Measurements from ENCODE around the gene SLC44A4.
A peak's percentile ranks its signal among the peaks of the same experiment; 100 is the strongest.
"Not testable (repeated sequence)": the region's sequence is repeated elsewhere in the genome, so short reads cannot be mapped to it uniquely, and the experiment has no call there.

The SLC44A4 gene

DNA sequence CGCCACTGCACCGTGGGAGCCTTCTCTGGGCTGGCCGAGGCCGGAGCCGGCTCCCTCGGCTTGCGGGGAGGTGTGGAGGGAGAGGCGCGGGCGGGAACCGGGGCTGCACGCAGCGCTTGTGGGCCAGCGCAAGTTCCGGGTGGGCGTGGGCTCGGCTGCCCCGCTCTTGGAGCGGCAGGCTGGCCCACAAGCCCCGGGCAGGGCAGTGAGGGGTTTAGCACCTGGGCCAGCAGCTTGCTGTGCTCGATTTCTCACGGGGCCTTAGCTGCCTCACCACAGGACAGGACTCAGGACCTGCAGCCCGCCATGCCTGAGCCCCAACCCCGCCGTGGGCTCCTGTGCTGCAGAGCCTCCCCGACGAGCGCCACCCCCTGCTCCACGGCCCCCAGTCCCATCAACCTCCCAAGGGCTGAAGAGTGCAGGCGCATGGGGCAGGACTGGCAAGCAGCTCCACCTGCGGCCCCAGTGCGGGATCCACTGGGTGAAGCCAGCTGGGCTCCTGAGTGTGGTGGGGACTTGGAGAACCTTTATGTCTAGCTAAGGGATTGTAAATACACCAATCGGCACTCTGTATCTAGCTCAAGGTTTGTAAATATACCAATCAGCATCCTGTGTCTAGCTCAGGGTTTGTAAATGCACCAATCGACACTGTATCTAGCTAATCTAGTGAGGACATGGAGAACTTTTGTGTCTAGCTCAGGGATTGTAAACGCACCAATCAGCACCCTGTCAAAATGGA is 26.6 kb downstream of the SLC44A4 start:
- not testable (repeated sequence) for DNase-seq

DNA sequence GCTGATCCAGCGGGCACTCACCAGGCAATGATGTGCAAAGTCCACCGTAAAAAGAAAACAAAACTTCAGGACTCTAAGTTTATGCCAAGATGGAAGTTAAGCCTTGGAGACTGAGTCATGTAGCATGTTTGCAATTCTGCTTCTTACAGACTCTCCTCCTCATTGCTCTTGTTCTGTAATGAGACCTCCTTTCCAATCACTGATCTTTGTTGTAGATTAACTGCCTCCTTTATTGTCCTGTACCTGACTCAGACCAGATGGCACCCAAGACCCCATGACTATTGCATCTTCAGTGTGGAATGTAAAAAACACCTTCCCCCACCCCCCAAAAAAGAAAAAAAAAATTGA is 27.3 kb downstream of the SLC44A4 start:
- DNase-seq, result no peak

DNA sequence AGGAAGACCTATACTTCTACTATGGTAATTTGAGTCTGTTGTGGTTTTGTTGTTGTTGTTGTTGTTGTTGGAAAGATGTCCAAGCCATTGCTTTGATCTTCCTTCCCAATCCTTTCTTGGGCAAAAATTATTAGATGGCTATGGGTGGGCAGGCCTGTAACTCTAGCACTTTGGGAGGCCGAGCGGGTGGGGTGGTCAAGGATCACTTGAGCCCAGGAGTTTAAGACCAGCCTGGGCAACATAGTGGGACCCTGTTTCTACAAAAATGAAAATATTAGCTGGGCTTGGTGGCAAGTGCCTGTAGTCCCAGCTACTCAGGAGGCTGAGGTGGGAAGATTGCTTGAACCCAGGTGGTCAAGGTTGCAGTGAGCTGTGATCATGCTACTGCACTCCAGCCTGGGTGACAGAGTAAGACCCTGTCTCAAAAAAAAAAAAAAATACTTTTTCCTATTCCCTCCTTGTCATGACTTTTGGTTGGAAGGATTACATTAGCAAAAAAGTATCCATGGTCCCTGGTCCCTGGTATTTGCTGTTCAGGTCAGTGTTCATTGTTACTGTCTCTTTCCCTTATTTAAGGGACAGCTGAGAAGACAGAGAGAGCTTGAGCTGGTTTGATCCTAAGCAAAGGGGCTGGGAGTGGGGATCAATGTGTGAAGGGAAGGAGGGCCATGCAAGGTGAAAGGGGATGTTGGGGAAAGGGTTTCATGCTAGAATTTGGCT is 27.9 kb downstream of the SLC44A4 start:
- no peak for DNase-seq

DNA sequence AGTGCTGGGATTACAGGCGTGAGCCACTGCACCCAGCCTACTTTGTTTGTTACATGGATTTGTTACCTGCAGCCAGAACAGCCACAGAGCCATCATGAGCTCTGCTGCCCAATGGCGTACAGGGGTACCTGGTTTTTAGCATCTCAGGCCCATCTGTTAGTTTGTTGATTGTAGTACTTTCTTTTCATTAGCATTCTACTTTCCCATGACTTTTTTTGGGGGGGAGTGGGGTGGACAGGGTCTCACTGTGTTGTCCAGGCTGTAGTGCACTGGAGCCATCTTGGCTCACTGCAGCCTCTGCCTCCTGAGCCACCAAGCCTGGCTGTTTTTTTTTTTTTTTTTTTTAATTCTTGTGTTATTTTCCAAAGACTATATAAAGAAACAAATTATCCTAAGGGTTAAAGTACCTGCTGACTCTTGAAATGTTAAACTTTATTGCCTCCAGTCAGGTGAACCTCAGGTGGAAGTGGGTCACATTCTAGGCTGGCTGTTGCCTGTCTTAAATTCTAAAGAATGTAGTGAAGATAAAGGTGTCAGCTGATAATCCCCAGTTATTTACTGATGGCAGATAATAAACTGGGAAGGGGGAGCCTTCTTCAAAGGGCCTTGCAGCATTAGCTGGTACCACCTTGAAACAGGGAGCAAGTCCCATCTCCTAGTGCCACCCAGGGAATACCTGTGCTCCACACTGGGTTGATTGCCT is 31.4 kb downstream of the SLC44A4 start:
- no peak for DNase-seq

DNA sequence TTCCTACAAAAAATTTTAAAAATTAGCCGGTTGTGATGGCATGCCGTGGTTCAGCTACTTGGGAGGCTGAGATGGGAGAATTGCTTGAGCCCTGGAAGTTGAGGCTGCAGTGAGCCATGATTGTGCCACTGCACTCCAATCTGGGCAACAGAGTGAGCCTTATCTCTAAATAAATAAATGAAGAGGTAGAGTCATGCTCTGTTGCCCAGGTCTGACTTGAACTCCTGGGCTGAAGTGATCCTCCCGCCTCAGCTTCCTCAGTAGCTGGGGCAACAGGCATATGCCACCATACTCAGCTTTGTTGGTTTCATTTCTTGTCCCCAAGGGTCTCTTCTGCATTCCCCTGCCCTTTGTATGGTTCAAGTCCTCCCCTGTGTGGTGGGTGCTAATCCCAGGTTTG is 34.3 kb downstream of the SLC44A4 start:
- no peak for DNase-seq

DNA sequence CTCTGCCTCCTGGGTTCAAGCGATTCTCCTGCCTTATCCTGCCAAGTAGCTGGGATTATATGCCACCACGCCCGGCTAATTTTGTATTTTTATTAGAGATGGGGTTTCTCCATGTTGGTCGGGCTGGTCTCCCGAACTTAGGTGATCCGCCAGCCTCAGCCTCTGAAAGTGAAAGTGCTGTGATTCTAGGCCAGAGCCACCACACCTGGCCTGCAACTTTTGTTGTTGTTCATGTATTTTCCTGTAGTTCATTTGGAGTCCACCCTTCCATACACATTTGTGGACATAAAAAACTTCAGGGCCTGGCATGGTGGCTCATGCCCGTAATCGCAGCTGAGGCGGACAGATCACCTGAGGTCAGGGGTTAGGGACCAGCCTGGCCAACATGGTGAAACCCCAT is 36.7 kb downstream of the SLC44A4 start:
- DNase-seq, result no peak

DNA sequence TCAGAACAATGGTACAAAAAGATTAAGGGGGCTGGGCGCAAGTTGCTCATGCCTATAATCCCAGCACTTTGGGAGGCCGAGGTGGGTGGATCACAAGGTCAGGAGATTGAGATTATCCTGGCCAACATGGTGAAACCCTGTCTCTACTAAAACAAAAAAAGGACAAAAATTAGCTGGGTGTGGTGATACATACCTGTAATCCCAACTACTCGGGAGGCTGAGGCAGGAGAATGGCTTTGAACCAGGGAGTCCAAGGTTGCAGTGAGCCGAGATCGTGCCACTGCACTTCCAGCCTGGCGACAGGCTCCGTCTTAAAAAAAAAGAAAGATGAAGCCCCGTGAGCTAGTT is 39.0 kb downstream of the SLC44A4 start:
- not testable (repeated sequence) for DNase-seq

DNA sequence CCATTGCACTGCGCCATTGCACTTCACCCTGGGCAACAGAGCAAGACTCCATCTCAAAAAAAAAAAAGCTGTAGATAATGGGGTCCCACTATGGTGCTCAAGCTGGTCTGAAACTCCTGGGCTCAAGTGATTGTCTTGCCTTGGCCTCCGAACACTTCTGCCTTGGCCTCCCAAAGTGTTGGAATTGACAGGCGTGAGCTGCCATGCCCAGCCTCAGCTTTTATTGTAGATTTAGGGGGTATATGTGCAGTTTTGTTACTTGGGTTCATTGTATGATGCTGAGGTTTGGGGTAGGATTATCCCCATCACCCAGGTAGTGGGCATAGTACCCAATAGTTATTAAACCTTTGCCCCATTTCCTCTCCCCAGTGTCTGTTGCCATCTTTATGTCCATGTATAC is 39.8 kb downstream of the SLC44A4 start:
- DNase-seq, result no peak

DNA sequence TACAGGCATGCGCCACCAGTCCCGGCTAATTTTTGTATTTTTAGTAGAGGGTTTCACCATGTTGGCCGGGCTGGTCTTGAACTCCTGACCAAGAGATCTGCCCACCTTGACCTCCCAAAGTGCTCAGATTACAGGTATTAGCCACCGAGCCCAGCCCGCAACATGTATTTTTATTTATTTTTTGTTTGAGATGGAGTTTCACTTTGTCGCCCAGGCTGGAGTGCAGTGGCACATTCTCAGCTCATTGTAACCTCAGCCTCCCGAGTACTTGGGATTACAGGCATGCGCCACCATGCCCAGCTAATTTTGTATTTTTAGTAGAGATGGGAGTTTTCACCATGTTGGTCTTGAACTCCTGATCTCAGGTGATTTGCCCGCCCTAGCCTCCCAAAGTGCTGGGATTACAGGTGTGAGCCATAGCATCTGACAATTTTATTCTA is 40.7 kb downstream of the SLC44A4 start:
- DNase-seq, result not testable (repeated sequence)

DNA sequence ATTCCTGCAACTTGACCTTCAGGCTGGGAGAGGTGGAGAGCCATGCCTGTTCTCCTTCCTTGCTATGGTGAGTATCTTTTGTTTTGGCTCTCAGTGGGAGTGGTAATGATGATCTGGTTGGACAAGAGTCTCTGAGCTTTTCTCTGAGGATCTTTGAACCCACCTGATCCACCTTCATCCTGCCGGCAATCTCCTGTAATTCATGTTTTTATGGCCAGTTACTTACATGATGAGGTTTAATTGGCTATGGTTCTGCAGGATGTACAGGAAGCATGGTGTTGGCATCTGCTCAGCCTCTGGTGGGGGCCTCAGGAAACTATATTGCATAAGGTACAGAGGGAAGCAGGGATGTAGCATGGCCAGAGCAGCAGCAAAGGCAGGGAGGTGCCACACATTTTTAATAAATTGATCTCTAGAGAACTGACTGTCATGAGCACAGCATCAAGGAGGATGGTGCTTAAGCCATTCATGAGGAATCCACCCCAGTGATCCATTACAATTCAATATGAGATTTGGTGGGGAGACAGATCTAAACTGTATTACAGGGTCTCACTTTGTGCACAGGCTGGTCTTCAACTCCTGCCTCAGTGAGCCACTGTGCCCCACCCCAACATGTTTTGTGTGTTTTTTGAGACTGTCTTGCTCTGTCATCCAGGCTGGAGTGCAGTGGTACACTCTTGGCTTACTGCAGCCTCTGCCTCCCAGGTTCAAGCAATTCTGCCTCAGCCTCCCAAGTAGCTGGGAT is 41.3 kb downstream of the SLC44A4 start:
- DNase-seq, result no peak

DNA sequence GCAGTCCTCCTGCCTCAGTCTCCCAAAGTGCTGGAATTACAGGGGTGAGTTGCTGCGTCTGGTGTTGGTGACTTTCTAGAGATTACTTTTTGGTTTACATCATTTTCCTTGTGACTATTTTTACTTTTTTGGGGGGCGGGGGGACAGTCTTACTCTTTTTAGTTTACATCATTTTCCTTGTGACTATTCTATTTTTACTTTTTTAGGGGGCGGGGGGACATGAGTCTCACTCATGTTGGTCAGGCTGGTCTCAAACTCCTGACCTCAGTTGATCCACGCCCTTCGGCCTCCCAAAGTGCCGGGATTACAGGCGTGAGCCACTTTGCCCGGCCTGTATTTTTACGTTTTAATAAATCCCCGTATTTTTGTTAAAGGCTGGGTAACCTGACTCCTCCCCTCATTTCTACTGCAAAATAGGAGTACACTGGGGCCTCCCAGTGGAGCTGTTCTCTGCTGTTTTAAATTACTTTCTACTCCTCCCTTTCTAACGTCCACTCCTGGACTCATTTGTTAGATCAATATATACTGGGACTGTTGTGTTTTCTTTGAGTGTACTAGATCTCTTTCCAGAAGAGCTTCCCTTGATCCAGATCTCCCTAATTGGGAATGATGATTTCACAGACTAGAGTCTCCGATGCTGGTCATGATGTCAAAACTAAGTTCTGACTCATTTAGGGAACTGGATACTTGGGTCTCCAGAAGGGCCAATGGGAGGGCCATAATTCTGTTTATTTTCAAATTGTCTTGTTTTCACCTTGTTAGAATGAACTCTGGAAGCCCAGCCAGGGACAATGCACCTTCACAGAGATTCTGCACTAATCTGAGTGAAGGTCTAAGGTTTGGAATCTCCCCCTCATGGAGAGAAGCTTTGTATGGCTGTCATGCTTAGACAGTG is 42.1 kb downstream of the SLC44A4 start:
- no peak for DNase-seq

DNA sequence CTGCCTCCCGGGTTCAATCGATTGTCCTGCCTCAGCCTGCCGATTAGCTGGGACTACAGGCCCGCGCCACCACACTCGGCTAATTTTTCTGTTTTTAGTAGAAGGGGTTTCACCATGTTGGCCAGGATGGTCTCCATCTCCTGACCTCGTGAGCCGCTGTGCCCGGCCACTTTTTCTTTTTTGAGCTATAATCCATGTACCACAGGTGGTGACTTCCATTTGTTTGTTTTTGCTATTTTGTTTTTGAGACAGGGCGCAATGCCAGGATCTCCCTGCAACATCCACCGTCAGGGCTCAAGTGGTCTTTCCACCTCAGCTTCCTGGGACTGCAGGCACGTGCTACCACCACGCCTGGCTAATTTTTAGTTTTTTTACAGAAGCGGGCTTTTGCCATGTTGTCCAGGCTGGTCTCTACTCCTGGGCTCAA is 42.7 kb downstream of the SLC44A4 start:
- DNase-seq, result no peak

DNA sequence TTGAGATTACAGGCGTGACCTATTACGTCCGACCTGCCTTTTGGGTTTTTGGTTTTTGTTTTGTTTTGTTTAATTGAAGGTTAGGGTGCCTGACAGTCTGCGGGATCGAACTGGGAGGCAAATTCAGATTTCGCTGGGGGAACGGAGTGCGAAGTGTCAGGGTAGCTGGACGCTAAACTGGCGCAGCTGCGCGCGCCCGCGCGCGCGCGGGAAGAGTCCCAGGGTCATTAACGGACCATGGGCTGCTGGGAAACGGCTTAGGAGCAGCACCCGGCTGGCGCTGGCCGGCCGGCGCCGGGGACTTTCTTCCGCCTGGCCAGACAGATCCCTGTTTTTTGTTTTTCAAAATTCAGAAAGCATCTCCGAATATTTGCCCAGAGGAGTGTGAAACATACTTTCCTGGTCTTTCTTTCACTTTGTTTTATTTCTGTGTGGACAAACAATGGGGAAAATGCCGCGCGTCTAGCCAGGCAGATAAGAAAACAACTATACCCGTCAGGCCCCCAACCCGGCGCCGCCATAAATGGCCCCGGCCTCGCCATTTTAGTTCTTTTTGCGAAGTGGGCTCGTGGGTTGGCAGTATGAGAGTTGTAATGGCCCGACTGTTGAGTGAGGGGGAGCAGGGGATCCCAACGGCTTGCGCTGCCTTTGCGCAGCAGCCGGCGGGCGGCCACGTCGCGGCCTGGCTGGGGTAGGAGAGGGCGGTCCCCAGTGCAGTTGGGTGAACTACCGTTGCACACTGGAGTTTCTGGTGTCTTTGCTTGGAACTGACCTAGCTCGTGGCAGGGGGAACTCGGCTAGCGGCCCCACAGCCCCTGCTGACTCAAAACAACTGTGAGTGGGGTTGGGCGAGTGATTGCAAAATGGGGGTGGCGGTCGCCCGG is 44.2 kb downstream of the SLC44A4 start:
- DNase-seq, result peak; percentile 78

DNA sequence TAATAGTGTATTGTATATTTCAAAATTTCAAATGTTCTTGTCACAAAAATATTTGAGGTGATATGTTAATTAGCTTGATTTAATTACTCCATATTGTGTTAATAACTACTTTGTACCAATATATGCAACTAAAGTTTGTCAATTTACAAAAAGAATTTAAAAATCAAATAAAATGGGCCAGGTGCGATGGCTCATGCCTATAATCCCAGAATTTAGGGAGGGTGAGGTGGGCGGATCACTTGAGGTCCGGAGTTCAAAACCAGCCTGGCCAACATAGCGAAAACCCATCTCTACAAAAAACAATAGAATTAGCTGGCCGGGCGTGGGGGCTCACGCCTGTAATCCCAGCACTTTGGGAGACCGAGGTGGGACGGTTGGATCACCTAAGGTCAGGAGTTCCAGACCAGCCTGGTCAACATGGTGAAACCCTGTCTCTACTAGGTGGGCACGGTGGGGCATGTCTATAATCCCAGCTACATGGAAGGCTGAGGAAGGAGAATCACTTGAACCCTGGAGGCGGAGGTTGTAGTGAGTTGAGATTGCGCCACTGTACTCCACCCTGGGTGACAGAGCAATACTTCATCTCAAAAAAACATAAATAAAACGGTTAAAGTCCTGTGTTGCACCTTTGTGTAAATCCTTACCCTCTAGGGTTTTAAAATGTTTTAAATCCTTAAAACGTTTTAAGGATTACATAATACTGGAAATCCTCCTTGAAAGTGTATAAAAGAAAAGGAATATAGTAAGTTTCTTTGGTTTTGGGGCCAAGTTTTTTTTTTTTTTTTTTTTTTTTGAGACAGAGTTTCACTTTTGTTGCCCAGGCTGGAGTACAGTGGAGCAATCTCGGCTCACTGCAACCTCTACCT is 47.2 kb downstream of the SLC44A4 start:
- DNase-seq, result no peak

DNA sequence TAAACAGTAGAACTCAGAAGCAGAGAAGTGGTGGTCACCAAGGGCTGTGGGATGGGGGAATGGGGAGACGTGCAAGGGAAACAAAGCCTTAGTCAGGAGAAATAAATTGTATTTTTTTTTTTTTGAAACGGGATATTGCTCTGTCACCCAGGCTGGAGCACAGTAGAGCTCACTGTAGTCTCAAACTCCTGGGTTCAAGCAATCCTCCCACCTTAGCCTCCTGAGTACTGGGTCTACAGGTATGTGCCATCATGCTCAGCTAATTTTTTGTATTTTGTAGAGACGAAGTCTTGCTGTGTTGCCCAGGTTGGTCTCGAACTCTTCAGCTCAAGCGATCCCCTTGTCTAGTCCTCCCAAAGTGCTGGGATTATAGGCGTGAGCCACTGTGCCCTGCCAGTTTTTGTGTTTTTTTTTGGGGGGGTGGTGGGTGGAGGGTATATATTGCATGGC is 47.9 kb downstream of the SLC44A4 start:
- DNase-seq, result no peak

DNA sequence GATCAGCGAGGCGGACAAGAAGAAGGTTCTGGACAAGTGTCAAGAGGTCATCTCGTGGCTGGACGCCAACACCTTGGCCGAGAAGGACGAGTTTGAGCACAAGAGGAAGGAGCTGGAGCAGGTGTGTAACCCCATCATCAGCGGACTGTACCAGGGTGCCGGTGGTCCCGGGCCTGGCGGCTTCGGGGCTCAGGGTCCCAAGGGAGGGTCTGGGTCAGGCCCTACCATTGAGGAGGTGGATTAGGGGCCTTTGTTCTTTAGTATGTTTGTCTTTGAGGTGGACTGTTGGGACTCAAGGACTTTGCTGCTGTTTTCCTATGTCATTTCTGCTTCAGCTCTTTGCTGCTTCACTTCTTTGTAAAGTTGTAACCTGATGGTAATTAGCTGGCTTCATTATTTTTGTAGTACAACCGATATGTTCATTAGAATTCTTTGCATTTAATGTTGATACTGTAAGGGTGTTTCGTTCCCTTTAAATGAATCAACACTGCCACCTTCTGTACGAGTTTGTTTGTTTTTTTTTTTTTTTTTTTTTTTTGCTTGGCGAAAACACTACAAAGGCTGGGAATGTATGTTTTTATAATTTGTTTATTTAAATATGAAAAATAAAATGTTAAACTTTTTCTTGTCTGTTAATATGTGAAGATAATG is 49.0 kb downstream of the SLC44A4 start:
- DNase-seq, result peak; percentile 25

DNA sequence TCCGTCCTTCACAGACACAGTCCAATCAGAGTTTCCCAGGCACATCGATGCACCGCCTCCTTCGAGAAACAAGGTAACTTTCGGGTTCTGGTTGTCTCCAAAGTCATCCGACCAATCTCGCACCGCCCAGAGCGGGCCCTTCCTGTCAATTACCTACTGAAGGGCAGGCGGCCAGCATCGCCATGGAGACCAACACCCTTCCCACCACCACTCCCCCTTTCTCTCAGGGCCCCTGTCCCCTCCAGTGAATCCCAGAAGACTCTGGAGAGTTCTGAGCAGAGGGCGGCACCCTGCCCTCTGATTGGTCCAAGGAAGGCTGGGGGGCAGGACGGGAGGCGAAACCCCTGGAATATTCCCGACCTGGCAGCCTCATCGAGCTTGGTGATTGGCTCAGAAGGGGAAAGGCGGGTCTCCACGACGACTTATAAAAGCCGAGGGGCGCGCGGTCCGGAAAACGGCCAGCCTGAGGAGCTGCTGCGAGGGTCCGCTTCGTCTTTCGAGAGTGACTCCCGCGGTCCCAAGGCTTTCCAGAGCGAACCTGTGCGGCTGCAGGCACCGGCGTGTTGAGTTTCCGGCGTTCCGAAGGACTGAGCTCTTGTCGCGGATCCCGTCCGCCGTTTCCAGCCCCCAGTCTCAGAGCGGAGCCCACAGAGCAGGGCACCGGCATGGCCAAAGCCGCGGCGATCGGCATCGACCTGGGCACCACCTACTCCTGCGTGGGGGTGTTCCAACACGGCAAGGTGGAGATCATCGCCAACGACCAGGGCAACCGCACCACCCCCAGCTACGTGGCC is 51.3 kb downstream of the SLC44A4 start, which contains the start of gene HSPA1B:
Gene HSPA1B, plus strand, starts transcription at position 453 of the 794 bp plus-strand sequence. Its CDS starts 213 bp downstream, at position 666.
- peak; percentile 100 for DNase-seq

DNA sequence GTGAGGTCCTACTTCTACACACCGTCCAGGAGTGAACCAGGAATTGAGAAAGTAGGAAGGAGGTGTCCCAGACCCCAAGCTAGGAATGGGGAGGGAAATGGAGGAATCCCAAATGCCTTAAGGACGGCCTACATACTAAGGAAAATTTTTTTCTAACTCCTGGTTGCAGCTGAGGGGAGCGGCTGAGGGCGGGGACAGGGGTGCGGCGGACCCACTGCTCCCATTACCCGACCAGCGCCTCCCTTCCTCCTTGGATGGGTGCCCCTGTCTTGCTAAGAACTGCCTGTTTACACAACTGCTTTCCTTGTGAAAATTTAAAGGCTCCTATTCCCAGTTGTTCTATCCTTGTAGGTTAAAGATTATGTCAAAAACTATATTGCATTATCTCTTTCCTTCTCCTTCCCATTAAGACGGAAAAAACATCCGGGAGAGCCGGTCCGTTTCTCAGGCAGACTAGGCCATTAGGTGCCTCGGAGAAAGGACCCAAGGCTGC is 52.0 kb downstream of the SLC44A4 start:
- DNase-seq, result no peak

Data from DMS79 (cell line).